CD4-positive, alpha-beta T cell treated with Interleukin-17A for 4 hours (primary cell): ENCODE results near the gene APBA2.

Source experiments
- DNase-seq: peaks from one replicate; pipeline ENCODE4 v3.0.0-alpha.2; 2020; ENCODE audit warnings: mixed read lengths

The APBA2 gene

DNA sequence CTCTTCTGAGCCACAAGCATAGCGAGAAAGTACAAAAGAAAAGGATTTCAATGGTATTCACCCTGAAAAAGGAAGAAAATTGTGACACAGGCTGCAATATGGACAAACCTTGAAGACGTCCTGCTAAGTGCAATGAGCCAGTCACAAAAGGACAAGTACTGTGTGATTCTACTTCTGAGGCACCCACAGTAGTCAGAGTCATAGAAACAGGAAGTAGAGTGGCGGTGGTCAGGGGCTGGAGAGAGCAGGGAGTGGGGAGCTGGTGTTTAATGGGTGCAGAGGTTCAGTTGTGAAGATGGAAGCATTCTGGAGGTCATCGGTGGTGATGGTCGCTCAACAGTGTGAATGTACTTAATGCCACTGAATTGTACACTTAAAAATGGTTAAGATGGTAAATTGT lies 180.5 kb downstream of the APBA2 start:
- no peak for DNase-seq

DNA sequence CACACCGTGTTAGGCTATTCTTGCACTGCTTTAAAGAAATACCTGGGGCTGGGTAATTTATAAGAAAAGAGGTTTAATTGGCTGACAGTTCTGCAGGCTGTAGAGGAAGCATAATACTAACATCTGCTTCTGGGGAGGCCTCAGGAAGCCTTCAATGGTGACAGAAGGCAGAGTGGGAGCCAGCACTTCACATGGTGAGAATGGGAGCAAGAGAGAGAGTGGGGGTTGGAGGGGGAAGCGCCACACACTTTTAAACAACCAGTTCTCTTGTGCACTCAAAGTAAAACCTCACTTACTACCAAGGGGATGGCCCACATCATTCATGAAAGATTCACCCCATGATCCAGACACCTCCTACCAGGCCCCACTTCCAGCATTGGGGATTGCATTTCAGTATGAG lies 181.1 kb downstream of the APBA2 start:
- DNase-seq: no peak

DNA sequence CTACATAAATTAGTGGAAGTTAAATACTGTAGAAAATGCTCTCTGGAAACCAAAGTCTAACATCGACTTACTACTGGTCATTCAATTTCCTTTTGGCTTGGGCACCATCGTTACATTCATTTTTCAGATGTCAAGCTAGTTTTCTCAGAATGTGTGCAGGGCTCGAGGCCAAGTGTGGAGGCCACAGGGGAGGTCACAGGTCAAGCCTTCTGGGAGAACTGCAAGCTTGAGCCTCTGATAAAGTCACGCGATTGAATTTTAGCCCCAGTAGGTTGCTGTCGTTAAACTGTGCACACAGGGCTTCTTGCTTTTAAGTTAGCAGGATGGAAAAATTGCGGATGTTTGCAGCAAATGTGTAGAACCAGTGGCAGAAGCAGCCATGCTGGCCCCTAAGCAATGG lies 182.2 kb downstream of the APBA2 start:
- no peak for DNase-seq

DNA sequence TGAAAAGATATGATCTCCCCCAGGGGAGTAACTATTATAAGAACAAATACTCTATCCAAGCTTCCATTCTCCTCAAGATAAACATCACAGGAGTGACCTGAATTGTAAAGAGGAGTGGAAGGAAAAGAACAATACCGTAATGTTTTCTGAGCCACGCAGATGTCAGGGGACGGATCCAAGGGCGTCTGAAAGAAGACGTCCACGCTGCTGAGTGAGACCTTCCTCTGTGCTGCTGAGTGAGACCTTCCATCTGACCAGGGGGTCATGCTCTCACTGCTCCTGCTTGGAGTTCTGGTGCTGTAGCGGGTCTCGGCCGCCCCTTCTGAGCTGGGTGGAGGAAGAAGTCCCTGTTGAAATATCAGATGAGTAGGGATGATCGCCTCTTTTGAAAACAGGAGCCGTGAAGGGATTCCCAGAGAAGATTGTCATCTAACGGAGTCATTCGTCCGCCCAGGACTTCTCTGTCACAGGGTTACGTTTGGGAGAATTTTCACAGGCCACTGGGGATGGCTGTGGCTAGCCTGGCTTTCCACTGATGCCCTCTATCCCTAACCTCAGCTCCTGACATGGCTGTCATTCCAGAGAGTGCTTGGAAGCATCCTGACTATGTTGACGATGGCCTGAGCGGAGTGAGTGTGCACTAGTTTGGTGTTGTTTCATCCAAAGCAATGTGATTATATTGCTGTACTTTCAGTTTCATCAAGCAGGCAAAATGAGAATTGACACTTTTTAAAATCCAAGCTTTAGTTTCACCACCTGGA lies 184.9 kb downstream of the APBA2 start:
- no peak for DNase-seq

DNA sequence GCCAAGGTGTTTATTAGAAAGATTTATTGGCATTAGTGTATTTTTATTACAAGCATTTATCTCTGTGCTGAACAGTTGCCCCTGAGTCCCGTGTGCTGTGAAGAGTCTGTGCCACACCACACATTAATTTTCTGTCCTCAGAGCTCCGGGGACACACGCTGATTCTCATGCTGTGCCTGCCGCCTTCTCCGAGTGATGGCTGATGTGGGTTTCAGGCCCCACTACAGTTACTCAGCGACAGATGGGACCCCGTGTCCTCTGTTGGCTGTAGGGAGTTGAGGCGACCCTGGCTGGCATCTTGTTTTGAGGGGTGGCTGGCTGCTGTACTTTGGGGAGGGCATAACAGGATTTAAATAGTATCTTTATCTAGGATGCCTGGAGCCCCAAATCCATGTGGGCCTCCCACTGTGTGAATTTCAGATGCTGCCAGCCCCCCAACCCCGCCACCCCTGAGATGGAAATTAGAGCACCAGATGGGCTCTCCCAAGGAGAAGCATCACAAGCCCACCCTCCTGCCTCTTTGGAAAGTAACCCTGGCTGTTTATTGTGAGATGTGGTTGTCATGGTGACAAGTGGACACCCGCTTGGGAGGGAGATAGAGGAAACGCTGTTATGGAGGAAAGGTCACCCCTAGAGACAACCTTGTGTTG lies 185.6 kb downstream of the APBA2 start:
- DNase-seq: no peak

DNA sequence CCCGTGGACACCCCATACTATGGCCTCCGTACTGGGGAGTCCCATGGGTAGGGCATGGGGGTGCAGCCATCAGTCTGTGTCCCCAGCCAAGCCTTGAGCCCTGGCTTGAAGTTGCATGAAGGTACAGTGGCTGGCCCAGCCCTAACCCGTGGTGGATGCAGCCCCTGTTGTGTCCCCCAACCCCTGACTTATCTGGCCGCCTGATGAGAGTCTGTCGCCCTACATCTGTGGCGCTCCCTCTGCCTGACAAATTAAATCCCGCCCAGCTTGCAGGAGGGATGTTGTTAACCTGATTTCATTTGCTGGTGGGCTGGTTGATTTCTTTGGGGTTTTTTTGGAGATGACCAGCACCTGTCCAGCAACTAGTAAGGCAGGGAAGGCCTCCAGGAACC lies 186.1 kb downstream of the APBA2 start:
- no peak for DNase-seq

DNA sequence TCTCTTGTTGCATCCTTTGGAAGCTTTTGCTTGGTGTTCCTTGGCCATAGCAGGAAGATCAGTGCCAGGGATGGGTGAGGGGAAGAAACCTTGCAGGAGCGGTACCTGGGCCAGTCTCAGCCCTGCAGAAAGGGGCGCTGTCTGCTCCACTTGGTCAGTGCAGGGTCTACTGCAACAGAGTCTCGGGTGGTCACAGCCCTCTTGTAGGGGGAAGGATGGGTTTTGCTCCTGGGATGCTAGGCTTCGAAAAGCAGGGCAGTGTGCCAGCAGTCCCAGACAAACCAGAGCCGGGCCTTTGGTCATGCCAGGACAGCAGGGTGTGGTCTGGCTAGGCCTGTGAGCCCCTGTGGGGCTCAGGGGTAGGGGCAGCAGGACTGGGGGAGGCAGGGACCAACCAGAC lies 186.7 kb downstream of the APBA2 start:
- no peak for DNase-seq

DNA sequence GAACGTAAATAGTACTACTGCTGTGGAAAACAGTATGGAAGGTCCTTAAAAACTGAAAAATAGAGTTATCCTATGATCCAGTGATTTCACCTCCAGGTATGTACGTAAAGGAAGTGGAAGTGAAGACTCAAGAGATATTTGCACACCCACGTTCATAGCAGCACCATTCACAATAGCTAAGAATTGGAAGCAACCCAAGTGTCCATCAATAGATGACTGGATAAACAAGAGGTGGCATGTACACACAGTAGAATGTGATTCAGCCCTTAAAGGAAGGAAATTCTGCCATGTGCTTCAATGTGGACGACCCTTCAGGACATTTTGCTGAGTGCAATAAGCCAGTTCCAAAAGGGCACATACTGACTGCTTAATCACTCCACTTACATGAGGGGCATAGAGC lies 188.3 kb downstream of the APBA2 start:
- DNase-seq: no peak

DNA sequence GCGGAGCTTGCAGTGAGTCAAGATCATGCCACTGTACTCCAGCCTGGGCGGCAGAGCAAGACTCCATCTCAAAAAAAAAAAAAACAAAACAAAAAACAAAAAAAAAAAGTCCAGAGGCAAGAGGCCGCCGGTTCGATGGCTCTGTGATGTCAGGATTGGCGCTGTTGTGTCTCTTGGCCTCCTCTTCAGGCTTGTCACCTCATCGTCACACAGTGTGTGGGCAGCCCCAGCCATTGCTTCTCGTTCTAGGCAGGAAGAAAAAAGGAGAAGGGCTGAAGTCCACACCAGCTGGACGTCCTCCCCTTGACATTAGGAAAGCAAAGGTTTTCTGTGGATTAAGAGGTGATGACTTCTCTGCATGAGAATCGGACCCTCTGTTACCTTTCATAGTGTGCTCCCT lies 192.8 kb downstream of the APBA2 start:
- DNase-seq: no peak

DNA sequence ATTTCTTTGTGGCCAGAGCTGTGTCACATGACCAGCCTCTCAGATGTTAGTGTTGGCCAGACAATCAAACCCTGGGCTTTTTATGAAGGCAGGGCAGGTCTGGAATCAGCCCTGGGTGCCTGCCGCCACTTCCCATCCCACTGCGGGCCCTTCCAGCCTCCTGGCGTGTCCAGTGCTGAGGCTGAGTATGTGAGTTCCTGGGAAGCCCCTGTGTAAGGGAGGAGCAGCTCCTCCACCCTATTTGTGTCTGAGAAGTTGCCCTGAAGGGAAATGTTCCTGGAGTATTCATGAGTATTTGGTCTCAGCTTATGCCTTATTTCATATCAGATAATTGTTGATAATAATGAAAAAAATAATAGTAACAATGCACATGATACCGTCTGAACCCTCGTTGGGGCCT lies 193.7 kb downstream of the APBA2 start:
- DNase-seq: no peak

DNA sequence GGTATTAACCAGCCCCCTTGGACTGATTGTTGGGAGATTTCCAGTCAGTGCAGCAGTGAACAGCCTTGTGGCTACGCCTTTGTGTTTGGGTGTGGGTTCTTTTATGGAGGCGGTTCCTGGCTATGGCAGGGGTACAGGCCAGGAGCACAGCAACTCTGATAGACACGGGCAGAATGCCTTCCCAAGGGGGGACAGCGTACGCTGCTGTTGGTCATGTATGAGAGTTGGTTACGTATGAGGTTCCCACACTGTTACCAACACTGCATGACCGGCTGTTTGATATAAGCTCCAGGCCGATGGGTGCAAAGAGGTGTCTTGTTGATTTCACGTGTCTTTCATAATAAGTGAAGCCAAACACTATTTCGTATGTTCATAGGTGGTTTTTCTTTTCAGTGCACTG lies 196.0 kb downstream of the APBA2 start:
- DNase-seq: no peak

DNA sequence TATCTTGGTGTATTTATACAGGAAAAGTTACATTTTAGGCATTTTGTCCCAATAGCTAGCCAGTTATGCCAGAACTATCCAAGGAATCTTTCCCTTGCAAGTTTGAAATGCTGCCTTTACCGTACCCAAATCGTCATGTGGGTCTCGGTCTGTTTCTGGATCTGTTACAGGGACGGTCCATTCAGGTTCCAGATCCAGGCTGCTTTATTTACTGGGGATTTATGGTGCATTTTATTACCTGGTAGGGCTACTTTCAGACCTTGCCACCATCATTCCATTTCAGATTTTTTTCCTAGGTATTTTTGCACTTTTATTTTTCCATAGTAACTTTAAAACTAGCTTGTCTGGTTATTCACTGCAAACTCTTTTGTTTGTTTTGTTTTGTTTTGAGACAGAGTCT lies 197.4 kb downstream of the APBA2 start:
- no peak for DNase-seq

DNA sequence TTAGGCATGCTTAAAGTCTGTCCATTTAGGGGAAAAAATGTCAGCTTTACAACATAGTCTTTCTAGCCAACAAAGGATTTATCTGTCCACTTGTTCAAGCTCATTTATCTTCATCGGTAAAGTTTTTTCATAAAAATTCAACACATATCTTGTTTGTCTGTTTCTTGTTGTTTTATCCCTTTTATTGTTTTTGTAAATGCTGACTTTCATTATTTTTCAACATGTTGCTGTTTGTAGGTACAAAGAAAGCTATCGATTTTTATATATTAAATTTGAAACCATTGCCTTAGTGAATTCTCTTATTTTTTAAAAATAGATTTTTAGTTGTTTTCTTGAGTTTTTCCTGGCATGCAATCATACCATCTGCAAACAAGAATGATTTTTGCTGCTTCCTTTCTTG lies 198.1 kb downstream of the APBA2 start:
- no peak for DNase-seq

DNA sequence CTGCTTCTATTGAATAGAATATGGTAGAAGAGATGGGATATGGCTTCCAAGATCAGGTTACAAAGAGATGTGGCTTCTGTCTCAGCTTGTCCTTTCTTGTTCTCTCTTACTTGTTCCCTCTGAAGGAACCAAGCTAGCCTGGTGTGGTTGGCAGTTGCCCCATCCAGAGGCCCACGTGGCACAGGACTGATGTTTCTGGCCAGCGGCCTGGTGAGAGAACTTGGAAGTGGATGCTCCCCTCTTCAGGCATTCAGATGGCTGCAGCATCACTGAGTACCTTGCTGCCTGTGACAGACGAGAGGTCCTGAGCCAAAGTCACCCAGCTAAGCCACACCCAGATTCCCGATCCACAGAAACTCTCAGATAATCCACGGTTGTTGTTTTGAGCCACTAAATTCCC lies 200.2 kb downstream of the APBA2 start:
- DNase-seq: no peak

DNA sequence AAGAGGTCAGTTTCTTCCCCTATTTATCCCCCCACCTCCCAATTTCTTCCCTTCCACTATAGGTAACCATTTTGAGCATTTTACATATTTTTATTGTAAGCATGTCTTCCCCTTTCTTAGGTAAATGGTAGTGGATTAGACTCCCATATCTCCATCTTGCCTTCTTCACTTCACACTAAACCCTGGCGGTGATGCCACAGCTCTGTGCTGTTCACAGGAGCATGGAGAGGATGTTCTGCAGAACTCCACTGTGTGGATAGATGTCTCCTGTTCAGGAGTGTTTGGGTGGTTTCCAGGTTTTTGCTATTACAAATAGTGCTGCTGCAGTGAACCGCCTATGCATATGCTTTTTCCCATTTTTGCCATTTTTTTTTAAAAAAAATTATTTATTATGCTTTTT lies 201.1 kb downstream of the APBA2 start:
- no peak for DNase-seq

DNA sequence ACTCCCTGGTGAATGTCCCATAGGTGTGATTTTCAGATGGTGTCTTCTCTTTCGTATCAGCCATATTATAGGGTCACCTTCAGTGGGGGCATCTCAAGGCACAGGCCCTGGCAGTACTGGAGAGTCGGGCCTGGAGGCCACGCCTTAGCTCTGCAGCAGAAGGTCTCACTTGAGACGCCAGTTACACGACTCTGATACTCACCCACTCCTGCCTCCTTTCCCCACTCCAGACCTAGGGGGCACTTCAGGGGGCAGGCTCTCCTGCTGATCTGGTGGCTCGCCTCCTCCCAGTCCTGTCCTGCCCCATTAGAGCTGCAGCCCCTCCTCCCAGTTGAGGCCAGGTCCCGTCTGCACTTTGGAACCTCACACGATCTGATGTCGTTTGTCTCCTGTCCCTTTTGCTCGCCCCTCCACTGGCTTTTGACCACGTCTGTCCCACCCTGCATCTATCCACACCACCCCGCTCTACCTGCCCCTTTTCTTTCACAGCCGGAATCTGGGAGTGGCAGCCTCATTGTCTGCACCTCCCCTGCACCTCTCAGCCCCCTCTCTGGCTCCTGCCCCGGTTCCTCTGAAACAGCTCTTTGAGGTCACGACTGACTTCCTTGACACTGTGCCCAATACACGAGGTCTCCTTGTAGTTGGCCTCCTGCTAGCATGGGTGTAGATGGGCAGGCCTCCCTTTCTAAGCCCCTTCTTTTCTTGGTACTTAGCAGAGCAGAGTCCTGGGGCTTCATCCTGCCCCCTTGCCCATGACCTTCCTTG lies 201.9 kb downstream of the APBA2 start:
- DNase-seq: no peak

DNA sequence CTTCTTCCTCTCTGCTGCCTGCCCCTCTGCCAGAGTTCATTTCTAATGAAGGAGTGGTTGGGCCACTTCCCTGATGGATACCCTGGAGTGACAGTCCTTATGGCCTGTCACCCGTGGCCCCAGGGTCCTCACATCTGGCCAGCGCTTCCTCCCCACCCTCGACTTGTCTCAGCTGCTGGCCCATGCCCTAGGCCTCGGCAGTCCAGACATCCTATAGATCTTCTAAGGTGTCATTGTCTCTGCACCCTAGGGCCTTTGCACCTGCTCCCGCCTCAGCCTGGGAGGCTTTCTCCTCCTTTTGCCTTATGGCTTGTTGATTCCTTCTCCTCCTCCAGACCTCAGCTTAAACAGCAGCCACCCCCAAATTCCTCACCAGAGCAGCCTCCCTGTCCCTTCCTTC lies 202.9 kb downstream of the APBA2 start:
- DNase-seq: no peak

DNA sequence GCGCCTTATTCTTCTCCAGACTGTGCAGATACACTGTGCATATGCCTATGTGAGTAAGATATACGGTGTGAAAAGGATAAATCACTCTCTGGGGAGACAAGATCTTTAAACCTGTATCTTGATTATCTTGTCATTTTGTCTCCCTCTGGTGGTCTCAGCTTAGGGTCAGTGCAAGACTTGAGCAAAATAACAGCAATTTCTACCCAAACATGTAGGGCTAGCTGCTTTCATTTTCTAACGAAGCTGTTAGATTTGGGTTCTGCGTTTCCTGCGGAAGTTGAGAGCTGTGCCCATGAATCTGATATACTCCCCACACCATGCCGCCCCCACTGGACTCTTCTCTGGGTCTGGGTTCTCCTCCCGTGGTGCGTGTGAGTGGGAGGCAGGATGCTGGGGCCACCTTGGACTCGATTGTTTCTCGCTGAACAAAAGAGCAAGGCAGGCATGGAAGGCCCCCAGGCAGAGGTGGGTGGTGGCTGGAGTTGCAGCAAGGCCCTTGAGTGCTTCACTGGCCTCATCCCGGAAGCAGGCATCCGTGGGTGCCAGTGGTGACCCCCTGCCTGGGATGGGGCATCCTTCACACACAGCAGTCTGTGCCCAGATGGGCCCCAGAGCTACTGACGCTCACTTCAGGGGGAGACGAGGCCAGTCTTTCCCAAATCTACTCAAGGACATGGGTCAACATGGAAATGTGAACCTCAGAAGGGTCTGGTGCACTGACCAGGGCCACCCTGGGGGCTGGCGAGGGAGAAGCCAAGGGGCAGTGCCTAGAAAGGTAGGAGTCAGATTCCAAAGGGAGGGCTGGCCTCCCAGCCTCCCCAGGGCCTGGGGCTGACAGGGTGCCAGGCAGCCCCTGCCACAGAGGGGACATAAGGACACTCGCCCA lies 204.2 kb downstream of the APBA2 start:
- DNase-seq: peak; percentile 18

DNA sequence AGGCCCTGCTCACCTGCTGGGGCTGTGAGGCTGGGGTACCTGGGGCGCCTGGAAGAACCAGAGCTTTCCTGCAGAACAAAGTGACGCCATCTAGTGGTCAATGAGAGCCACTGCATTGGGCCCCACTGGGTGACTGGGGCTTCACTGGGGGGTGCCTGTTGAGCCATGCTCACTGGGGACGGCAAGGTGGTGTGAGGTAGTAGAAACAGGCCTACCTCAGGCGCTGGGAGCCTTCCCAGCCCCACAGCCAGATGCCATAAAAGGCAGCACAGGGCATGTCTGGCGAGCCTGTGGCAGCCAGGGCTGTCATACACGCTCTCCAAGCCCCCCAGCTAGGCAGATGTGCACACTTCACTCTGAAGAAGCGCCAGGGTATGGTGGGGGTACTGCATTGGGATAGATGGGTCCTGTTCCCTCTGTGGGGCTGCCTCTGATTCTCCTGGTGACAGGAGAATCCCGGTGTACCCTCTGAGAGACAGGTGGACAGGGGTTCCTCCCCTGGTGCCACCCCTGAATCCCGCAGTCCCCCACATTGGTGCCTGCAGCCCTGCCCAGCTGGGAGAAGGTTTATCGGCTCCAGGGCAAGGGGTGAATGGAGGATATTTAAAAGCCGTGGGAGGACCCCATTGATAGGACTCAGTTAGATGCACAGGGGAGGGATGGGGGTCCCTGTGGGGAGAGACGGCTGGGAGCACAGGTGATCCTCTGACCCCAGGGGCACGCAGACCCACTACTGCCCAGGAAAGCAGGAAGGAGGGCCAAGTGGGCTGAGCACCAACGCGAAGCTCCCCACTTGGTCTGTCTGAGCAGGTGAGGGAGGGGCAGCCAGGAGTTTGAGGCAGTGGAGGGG lies 205.1 kb downstream of the APBA2 start:
- DNase-seq: peak; percentile 56

DNA sequence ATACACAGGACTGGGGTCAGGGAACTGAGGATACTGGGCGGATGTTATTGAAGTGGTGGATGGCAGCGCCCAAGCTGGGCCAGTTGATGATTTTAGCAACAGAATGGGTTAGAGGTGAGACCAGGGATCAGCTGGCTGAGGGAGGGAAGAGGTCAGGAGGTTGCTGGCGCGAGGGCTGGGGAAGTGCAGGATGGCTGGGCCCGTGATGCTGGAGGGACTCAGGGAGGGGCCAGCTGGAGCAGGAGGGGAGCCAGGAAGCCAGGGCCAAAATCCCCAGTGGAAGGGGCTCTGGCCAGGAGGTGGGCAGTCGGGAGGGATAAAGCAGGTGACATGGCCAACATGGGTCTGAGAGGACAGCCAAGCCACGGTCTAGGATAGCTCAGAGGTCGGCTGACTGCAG lies 205.9 kb downstream of the APBA2 start:
- DNase-seq: no peak

DNA sequence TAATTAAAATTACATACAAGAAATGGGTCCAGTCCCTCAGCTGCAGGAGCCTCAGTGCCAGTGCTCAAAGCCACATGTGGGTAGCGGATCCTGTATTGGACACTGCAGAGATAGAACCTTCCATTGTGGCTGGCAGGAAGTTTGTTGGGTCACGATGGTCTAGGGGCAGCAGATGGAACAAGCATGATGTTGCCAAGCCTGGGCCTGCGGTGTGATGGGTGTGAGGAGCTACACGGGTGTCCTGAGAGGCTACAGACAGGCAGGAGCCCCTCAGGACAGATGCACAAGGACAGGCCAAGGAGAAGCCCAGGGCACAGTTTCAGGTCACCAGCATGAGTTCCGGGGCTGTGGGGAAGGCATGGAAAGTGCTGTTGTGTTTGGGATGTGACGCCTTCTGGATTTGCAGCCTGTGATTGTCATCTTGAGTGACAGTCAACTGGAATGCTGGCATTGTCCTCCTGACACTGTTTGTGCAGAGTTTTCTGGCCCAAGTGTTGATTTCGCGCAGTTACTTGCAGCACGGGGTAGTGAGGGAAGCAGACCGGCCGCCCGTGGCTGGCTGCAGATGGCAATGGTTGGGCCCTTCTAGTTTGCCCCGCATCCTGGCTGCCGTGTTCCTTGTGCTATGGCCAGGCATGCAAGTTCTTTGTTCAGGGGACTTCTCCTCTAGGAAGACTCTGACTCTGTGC lies 206.7 kb downstream of the APBA2 start:
- DNase-seq: no peak

DNA sequence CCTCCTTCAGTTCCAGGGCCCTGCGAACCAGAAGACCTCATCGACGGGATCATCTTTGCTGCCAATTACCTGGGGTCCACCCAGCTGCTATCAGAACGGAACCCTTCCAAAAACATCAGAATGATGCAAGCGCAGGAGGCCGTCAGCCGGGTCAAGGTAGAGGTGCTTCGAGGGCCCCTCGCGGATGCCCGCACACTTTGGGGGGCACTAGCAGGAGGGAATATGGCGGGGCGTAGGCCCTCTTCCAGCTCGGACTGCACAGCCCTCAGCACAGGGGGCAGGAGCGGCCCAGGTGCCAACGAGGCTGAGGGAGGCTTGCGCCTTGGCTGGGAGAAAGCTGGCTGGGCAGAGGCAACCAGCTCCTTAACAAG lies 207.3 kb downstream of the APBA2 start:
- no peak for DNase-seq
